ENCODE measurements around the gene EXOC1L.
A peak's percentile ranks its signal among the peaks of the same experiment; 100 is the strongest.
"Not testable (repeated sequence)": the region's sequence is repeated elsewhere in the genome, so short reads cannot be mapped to it uniquely, and the experiment has no call there.

The EXOC1L gene

GRCh38 chr4:55838952-55839351 lies 19.4 kb downstream of the EXOC1L start:
- DNase-seq, result no peak

- DNase-seq, result no peak
Observed at GRCh38 chr4:55840956-55841355, 21.4 kb downstream of the EXOC1L start.

GRCh38 chr4:55841373-55842239 lies 22.0 kb downstream of the EXOC1L start:
- DNase-seq, result not testable (repeated sequence)

GRCh38 chr4:55842312-55842711 lies 22.7 kb downstream of the EXOC1L start:
- not testable (repeated sequence) for DNase-seq

GRCh38 chr4:55849724-55850123 lies 30.1 kb downstream of the EXOC1L start:
- DNase-seq, result no peak

- DNase-seq, result no peak
Observed at GRCh38 chr4:55851885-55852284, 32.3 kb downstream of the EXOC1L start.

GRCh38 chr4:55853484-55854046 lies 34.0 kb downstream of the EXOC1L start, which contains the start of gene EXOC1:
Gene EXOC1, plus strand, starts transcription at chr4:55853648. Its CDS starts 4,676 bp downstream, at chr4:55858324.
- peak; percentile 97 for DNase-seq

- peak; percentile 6 for DNase-seq
Observed at GRCh38 chr4:55854129-55854528, 34.5 kb downstream of the EXOC1L start.

- no peak for DNase-seq
Observed at GRCh38 chr4:55857586-55857985, 38.0 kb downstream of the EXOC1L start.

GRCh38 chr4:55859711-55860110 lies 40.1 kb downstream of the EXOC1L start:
- DNase-seq, result peak; percentile 8

- no peak for DNase-seq
Observed at GRCh38 chr4:55864577-55865223, 45.1 kb downstream of the EXOC1L start.

- DNase-seq, result peak; percentile 61
Observed at GRCh38 chr4:55865228-55865806, 45.7 kb downstream of the EXOC1L start.

- peak; percentile 88 for DNase-seq
Observed at GRCh38 chr4:55866290-55866907, 46.8 kb downstream of the EXOC1L start.

- peak; percentile 63 for DNase-seq
Observed at GRCh38 chr4:55866973-55867574, 47.5 kb downstream of the EXOC1L start.

GRCh38 chr4:55868581-55869090 lies 49.0 kb downstream of the EXOC1L start:
- no peak for DNase-seq

GRCh38 chr4:55871299-55871800 lies 51.8 kb downstream of the EXOC1L start:
- DNase-seq, result no peak

- no peak for DNase-seq
Observed at GRCh38 chr4:55874831-55875230, 55.2 kb downstream of the EXOC1L start.

GRCh38 chr4:55876387-55876786 lies 56.8 kb downstream of the EXOC1L start:
- no peak for DNase-seq

GRCh38 chr4:55879224-55879623 lies 59.6 kb downstream of the EXOC1L start:
- DNase-seq, result no peak

- no peak for DNase-seq
Observed at GRCh38 chr4:55880652-55881280, 61.2 kb downstream of the EXOC1L start.

GRCh38 chr4:55884093-55884850 lies 64.7 kb downstream of the EXOC1L start:
- no peak for DNase-seq
